Measurements from ENCODE around the gene ALDH18A1. TPM values are rescaled to one million over a fixed set of nuclear protein-coding genes. Genes with fewer than 3 reads are reported as not detected.

The ALDH18A1 gene
- total RNA-seq, 1 experiment from 2014 or later: 87.6 TPM

DNA sequence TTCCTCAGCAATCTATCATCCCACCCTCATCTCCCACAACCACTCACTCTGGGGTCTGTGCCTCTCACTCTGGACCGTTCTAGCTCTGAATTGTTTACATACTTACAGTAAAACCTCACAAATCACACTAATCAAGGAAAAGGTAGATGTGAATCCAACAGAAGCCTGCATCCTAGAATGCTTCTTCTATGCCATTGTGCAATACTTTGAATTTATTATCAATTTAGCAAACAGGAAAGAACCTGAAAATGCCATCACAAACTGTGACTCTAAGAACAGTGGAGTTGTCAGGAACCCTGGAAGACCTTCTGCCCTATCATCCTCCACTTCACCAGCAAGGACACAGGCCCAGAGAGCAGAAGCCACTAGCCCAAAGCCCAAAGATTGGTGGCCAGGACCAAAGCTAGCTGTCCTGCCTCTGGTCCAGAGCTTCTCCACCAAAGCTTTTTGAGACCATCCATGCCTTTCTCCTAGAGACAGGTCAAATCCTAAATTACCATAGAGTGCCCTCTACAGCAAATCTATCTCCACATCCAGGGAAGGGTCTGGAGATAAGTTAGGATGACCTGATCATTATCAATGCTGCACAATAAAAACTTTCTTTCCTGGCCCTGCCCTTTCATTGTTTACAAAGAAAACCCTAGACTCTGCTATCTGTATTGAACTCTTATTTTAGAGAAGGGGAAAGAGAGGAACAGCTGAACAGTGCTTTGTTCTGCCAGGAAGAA, 97.8 kb downstream of the ALDH18A1 start:
- BruUV-seq (replicated peaks): no TSS peak
- no peak overlapping the region for H2AFZ ChIP-seq (ENCODE audit: low read depth, low read length, poor library complexity, severe bottlenecking)
- no peaks in the 10 kb centered on the region for H3K9me2 ChIP-seq (ENCODE audit: insufficient read depth)
- H3K79me2 ChIP-seq (ENCODE audit: insufficient read depth, low read length): no peaks in the 10 kb centered on the region
- intact Hi-C loops (cut with micrococcal nuclease): no loop called here
- H3K9ac ChIP-seq (ENCODE audit: low read length): no peak overlapping the region
- H3K4me2 ChIP-seq (ENCODE audit: low read length): no peak overlapping the region
- H3K9me3 ChIP-seq (ENCODE audit: control insufficient read depth in 1 of 2, insufficient read depth in 1 of 2, low read depth in 1 of 2, low read length in 2 of 2): no peaks in the 10 kb centered on the region
- no peaks in the 10 kb centered on the region for H4K20me1 ChIP-seq (ENCODE audit: insufficient read depth)
- ATAC-seq (no peak), DNase-seq (ENCODE audit: low read depth, low spot score) (no peak)
- H3K27ac ChIP-seq (ENCODE audit: low read depth, low read length): no peak overlapping the region
- TF ChIP-seq EGR1 (IDR thresholded peaks at IDR 0.05; ENCODE audit: low read depth) (no peak), EZH2phosphoT487 (IDR thresholded peaks at IDR 0.05; ENCODE audit: borderline replicate concordance) (no peak), EZH2 (IDR thresholded peaks at IDR 0.05) (no peak), RAD21 (IDR thresholded peaks at IDR 0.05; ENCODE audit: low read depth) (peak; percentile 31; the same call in 1 of the 2 replicates)
- ChIA-PET POLR2A (no interaction called here), RAD21 (ENCODE audit: low non-redundant PET in 1 of 2, low total read pairs in 2 of 2, uncharacterized antibody in 2 of 2, unreplicated experiment in 2 of 2) (no interaction called here), CTCF (no interaction called here)
- H3K36me3 ChIP-seq (ENCODE audit: control insufficient read depth in 1 of 2, insufficient read depth in 2 of 2, low read length in 2 of 2): no peaks in the 10 kb centered on the region
- H3K4me1 ChIP-seq (ENCODE audit: control insufficient read depth in 1 of 2, insufficient read depth in 2 of 2, low read length in 2 of 2): peaks cover 0 to 11% of the 10 kb centered on the region in 2 experiments; a peak in 1 of 4 replicates
- H3K27me3 ChIP-seq (ENCODE audit: insufficient read depth, low read length): no peaks in the 10 kb centered on the region; the same call in 1 of the 2 replicates
- no peak overlapping the region for H3K4me3 ChIP-seq (replicated peaks in 1 of 2; ENCODE audit: low read depth in 1 of 2, low read length in 2 of 2)

DNA sequence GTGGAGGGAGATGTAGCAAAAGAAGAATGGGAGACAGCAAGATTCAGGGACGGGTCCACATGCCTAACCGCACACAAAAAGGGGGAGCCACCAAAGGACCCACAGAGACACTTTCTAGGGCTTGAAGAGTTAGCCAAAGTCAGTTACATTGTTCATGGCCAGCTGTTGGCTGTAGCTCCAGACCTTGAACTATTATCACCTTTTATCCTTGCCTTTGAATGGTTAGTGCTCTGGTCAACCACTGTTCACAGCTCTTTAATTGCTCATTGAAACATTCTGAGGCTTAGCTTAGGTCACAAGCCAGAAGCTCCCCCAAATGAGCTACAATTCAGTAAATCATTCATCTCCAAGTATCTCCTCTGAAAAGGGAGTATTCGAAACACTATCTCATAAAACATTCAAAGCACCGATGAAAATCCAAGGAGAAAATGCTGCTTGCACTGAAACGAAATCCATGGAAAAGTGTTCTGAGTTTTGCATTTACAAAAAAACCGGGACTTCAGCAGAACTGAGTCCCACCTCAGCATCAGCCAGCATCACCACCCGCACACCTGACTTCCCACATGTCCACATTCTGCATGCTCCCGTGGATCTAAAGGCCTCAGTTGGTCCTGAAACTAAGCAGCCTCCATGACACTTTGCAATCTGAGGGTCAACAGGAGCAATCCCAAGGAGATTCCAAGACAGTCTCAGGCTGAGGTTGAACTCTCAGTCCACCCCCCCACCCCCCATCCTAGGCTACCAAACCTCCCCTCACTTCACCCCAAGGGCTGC, 99.3 kb downstream of the ALDH18A1 start:
- no peaks in the 10 kb centered on the region for H4K20me1 ChIP-seq (ENCODE audit: insufficient read depth)
- CTCF ChIA-PET: interaction anchor here (0.6 kb wide), 1 partner anchor 127 kb away, joined by 3 read pairs; no protein-coding TSS in a partner anchor
- no peak overlapping the region for H2AFZ ChIP-seq (ENCODE audit: low read depth, low read length, poor library complexity, severe bottlenecking)
- no peaks in the 10 kb centered on the region for H3K9me3 ChIP-seq (ENCODE audit: control insufficient read depth in 1 of 2, insufficient read depth in 1 of 2, low read depth in 1 of 2, low read length in 2 of 2)
- no peak overlapping the region for H3K4me3 ChIP-seq (replicated peaks in 1 of 2; ENCODE audit: low read depth in 1 of 2, low read length in 2 of 2)
- DNase-seq (ENCODE audit: low read depth, low spot score) (no peak), ATAC-seq (no peak)
- POLR2A ChIA-PET: no interaction called here
- TF ChIP-seq SRF (IDR thresholded peaks at IDR 0.05; ENCODE audit: low read depth) (no peak), POLR2A (IDR thresholded peaks at IDR 0.05; ENCODE audit: borderline replicate concordance, extremely low read depth, insufficient read depth, insufficient read length) (no peak), RAD21 (IDR thresholded peaks at IDR 0.05; ENCODE audit: low read depth) (no peak), CBX3 (IDR thresholded peaks at IDR 0.05; ENCODE audit: low read depth) (no peak), ZFX (IDR thresholded peaks at IDR 0.05) (no peak), ZNF274 (IDR thresholded peaks at IDR 0.05; ENCODE audit: low read depth, low read length) (no peak), JUND (IDR thresholded peaks at IDR 0.05) (no peak), SIN3A (IDR thresholded peaks at IDR 0.05; ENCODE audit: low read depth) (no peak), SP1 (IDR thresholded peaks at IDR 0.05; ENCODE audit: low read depth) (no peak)
- TF ChIP-seq, protein P1, sequence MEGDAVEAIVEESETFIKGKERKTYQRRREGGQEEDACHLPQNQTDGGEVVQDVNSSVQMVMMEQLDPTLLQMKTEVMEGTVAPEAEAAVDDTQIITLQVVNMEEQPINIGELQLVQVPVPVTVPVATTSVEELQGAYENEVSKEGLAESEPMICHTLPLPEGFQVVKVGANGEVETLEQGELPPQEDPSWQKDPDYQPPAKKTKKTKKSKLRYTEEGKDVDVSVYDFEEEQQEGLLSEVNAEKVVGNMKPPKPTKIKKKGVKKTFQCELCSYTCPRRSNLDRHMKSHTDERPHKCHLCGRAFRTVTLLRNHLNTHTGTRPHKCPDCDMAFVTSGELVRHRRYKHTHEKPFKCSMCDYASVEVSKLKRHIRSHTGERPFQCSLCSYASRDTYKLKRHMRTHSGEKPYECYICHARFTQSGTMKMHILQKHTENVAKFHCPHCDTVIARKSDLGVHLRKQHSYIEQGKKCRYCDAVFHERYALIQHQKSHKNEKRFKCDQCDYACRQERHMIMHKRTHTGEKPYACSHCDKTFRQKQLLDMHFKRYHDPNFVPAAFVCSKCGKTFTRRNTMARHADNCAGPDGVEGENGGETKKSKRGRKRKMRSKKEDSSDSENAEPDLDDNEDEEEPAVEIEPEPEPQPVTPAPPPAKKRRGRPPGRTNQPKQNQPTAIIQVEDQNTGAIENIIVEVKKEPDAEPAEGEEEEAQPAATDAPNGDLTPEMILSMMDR (IDR thresholded peaks at IDR 0.05 in 2 of 3, conservative IDR thresholded peaks at IDR 0.05 in 1 of 3; ENCODE audit: borderline replicate concordance in 1 of 3, insufficient read depth in 1 of 3, low read depth in 2 of 3, low read length in 2 of 3): no peak
- TF ChIP-seq, protein P2, sequence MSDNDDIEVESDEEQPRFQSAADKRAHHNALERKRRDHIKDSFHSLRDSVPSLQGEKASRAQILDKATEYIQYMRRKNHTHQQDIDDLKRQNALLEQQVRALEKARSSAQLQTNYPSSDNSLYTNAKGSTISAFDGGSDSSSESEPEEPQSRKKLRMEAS (IDR thresholded peaks at IDR 0.05): no peak
- H3K9me2 ChIP-seq (ENCODE audit: insufficient read depth): no peaks in the 10 kb centered on the region
- BruUV-seq (replicated peaks): no TSS peak
- no peaks in the 10 kb centered on the region for H3K79me2 ChIP-seq (ENCODE audit: insufficient read depth, low read length)
- no peak overlapping the region for H3K27ac ChIP-seq (ENCODE audit: low read depth, low read length)
- H3K27me3 ChIP-seq (ENCODE audit: insufficient read depth, low read length): no peaks in the 10 kb centered on the region; the same call in 1 of the 2 replicates
- H3K9ac ChIP-seq (ENCODE audit: low read length): no peak overlapping the region
- H3K4me1 ChIP-seq (ENCODE audit: control insufficient read depth in 1 of 2, insufficient read depth in 2 of 2, low read length in 2 of 2): peaks cover 0 to 21% of the 10 kb centered on the region in 2 experiments; a peak in 2 of 4 replicates
- intact Hi-C loops (cut with micrococcal nuclease): no loop called here
- no peaks in the 10 kb centered on the region for H3K36me3 ChIP-seq (ENCODE audit: control insufficient read depth in 1 of 2, insufficient read depth in 2 of 2, low read length in 2 of 2)
- RAD21 ChIA-PET (ENCODE audit: low non-redundant PET in 1 of 2, low total read pairs in 2 of 2, uncharacterized antibody in 2 of 2, unreplicated experiment in 2 of 2): no interaction called here
- no peak overlapping the region for H3K4me2 ChIP-seq (ENCODE audit: low read length)
